HTERT RPE-1 (cell line): ENCODE data around the gene GRAMD1B.
"Not testable (repeated sequence)": the region's sequence is repeated elsewhere in the genome, so short reads cannot be mapped to it uniquely, and the experiment has no call there.

Experiments used
- in situ Hi-C: fragments of 300-500 bp; cut with MboI; formaldehyde crosslinking; loops from 4 replicates; pipeline ENCODE4 v1.14.3; 2020; ENCODE audit warnings: low sequenced_read_pairs

The GRAMD1B gene

GRCh38 chr11:123559523-123559955 lies 129.5 kb downstream of the GRAMD1B start:
- in situ Hi-C loops, result no loop called here

- in situ Hi-C loops, result no loop called here
Measured at GRCh38 chr11:123560006-123560405, 129.9 kb downstream of the GRAMD1B start.

DNA sequence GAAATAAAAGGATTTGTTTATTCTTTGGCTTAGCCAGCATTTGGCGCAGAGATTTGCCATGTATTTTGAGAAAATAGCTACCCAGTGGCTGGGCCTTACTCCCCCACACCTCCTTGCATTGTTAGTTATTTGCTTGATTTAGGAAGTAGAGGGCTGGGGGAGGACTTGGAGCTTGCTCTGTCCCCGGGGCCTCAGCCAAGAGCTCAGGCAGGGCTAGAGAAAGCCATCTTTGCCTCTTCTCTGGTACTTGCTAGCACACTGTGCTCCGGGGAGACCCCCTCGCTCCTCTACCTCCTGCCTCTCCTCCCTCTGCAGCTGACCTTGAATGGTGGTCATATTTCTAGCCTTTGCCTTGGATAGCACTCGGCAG lies 131.3 kb downstream of the GRAMD1B start:
- in situ Hi-C loops, result no loop called here

DNA sequence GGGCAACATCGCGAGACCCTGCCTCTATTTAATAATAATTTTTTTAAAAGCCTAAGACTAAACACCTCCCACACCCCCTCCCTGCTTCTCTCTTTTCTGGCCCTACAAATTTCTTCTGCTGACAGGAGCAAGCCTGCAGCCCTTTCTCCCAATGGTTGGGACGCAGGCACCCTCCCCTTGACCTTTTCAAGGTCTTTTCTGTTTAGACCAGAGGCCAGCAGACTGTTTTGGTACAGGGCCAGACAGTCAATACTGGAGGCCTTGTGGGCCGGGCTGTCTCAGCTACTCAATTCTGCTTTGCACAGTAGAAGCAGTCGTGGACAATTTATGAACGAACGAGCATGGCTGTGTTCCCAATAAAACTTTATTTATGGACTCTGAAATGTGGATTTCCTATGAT lies 132.1 kb downstream of the GRAMD1B start:
- in situ Hi-C loops, result no loop called here

DNA sequence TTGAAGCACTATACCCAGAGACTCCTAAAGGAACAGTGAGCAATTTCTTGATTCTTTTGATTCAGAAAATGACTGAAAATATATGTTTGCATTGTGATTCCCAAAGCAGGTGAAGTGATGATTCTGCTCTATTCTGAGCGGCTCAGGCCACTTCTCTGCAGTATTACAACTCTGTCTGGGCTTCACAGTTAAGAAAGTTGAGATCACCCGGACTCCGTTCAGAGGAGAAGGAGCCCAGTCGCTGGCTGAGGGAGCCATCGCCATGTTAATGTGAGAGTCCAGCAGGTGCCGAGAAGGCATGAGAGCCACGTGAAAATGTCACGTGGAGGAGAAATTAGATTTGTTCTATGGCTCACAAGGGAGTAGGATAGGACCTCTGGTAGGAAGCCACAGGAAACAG lies 132.8 kb downstream of the GRAMD1B start:
- in situ Hi-C loops, result no loop called here

DNA sequence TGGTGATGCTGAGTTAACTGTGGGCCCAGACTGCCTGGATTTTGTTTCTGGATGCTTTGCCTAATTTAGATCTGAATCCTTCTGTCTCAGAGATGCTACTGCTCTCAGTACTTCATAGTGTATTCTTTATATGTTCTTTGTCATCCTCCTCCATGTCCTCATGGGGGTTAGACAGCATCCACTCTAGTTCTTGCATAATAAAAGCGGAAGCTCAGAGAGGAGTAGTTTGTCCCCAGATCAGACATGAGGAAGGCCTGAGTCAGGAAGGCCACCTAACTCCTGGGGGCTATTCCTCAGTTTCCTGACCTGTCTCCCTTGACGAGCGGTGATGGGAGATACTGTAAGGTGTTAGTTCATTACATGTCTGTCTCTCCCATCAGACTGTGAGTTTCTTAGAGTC lies 134.2 kb downstream of the GRAMD1B start:
- in situ Hi-C loops, result no loop called here

DNA sequence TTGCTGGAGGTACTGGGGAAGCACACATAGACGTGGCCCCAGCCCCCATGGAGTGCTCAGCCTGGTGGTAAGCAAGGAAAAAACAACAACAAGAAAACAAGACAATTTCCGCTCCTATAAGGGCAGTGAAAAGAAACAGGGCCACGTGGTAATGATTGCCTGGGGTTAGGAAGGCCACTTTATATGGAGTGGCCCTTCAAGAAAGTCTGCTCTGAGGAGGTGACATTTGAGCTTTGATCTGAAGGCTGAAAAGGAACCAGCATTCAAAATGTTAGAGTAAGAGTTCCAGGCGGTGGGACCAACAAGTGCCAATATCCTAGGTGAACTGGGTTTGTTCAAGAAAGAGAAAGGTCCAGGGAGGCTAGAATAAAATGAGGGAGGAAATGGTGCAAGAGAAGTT lies 136.8 kb downstream of the GRAMD1B start:
- in situ Hi-C loops, result no loop called here

DNA sequence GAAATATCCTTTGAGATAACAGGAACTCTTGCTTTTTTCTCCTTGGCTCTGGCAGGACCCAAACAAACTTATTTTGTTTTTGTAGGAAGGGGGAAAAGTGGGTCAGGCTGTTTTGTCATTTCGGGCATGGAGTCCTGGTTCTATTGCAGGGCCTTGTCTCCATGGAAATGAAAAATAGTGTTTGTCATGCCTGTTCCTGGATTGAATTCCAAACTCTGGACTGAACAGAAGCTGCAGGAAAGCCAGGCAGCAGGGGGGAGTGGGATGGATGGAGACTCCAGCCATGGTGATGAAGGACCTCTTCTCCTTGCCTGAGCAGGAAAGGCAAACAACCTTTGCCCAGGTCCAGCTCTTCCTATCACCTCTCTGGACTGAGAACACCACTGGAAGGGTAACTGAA lies 137.4 kb downstream of the GRAMD1B start:
- in situ Hi-C loops, result no loop called here

DNA sequence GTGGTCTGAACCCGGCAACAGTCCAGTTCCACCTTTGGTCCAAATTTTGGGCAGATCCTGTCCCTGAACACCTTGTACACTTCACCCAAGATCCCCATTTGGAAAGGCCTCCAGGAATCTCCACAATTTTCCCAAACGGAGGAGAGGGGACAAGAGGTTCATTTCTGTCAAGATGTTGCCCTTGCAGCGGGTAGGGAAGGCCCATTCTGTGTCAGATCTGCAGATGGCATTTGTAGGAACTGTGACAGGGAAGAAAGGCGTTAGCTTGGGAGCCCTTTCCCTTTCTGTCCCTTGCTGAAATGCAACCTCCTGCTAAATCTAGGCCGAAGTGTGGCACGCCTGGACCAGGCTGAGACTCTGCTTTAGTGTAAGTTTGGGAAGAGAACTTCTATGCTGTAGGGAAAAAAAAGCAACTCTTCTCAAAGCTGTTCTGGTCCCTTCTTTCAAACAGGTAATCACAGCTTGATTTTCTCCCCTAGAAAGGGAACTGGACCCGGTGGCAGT lies 138.3 kb downstream of the GRAMD1B start:
- in situ Hi-C loops, result no loop called here

- in situ Hi-C loops, result no loop called here
Measured at GRCh38 chr11:123569393-123569792, 139.3 kb downstream of the GRAMD1B start.

DNA sequence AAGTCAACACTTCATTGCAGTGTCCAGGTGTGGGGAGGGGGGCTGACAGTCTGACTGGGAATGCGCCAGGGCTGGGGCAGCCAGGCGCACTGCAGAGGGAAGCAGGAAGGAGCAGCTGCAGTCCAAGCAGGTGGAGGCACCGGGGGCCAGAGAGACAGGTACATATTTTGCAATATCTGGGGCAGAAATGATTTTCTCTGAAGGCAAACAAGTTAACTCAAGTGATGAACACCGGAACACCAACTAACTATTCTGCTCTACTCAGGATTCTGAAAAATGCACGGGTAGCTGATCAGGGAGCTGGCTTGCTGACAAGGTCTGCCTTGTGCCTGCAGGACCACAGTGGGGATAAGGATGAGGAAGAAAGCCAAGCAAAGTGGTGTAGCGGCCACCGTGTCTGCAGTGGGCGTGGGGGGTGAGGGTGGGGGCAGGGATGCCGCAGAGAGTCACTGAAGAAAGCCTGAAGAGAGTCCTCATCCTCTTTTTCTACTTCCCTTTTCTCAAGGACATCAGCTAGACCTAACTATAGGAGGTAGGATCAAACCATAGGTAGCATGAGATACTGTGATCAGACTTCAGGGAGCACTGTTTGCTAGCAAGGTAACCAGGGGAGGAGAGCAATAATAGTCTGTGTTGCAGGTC lies 141.0 kb downstream of the GRAMD1B start:
- in situ Hi-C loops, result no loop called here

GRCh38 chr11:123572791-123573190 lies 142.7 kb downstream of the GRAMD1B start:
- in situ Hi-C loops, result not testable (repeated sequence)

DNA sequence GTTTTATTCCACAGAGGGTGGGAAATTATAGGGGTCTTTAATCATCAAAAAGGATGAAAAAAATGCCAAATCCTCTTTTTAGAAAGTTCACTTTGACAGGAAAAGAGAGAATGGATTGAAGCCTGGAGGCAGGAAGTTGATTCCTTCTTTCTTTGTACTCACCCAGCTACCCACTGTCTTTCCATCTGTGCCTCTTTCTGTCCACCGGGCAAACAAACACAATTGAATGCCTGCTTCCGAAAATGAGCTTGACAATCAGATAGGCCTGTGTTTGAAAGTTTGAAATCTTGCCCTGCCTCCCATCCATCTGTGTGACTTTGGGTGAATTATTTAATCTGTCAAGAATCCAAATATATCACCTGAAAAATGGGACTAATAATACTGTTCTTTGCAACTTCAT lies 143.2 kb downstream of the GRAMD1B start:
- in situ Hi-C loops, result no loop called here

DNA sequence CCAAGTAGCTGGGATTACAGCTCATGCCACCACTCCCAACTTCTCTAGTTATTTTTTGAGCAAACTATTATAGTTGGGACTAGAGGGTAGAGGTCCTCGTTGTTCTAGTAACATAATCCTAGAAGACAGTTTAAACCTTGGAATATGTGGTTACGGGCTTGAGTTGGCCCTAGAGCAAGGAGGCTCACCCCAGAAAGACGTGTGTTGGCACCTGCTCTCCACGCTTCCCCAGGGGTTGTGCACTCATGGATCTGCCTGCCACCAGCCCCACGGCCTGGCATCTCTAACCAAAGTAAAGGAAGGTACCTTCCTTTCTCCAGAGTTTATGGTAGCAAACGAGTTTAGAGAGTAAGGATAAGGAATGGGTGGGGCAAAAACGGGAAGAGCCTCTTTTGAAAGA lies 145.4 kb downstream of the GRAMD1B start:
- in situ Hi-C loops, result no loop called here

- in situ Hi-C loops, result no loop called here
Measured at GRCh38 chr11:123576082-123576481, 146.0 kb downstream of the GRAMD1B start.

DNA sequence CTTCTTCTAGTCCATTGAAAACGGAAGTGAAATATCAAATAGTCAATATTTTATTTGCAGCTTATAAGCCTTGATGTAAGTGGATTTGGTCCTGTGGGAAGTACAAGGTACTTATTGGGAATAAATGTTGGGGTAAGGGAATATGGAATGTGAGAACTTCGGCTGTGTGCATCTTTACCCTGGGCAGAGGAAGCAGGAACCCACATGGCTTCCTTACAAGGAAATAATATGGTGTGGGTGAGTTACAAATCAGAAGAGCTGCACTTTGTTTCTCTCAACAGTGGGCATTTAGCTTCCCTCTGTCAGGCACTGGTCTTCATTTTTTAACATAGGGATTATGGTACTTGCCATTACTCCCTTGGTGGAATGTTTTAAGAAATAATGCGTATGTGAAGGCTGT lies 146.4 kb downstream of the GRAMD1B start:
- in situ Hi-C loops, result no loop called here

DNA sequence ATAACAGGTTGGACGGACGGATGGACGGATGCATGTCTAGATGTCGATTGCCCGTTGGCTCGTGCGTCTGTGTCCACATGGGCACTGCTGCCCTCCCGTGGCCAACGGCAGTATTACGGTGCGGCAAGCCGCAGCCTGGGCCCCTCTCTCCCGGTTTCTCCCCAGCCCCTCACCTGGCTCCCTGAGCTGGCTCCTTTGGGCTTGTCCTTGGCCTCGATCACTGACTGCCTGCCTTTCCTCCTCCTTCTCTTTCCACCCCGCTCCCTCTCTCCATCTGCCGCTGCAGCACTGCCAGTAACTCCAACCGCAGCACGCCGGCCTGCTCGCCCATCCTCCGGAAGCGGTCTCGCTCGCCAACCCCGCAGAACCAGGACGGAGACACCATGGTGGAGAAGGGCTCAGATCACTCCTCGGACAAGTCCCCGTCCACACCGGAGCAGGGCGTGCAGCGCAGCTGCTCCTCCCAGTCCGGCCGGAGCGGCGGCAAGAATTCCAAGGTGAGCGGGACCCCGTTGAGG lies 147.1 kb downstream of the GRAMD1B start:
- in situ Hi-C loops, result no loop called here

DNA sequence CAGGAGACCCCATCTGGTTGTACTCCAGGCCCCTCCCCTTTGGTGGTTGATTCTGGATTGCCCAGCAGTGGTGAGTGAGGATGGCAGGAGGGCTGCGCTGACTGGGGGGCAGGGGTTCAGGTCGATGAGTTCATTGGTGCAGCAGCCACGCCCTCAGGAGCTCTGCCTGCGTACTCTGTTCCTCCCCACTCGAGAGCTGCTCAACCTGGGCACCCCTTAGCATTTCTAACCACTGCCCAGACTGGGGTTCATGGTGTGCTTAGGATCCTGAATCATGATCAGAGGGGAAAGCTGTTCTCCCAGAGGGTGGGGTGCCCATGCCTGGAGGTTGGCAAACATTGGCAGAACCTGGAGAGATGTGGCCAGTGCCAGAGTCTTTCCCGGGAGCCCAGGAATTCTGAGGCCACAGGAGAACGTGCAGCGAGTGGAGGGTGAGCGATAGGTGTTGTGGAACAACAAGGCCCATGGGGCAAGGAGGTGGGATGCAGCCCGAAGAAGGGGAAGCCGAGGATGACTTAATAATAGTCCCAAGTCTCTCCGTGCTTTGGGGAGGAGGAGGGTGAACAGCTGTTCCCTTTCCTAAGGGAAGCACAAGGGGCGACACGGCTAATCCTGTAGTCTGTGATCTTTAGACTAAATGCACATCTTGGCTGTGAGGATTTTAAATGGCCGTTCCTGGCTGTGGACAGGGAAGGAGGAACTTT lies 148.9 kb downstream of the GRAMD1B start:
- in situ Hi-C loops, result no loop called here

DNA sequence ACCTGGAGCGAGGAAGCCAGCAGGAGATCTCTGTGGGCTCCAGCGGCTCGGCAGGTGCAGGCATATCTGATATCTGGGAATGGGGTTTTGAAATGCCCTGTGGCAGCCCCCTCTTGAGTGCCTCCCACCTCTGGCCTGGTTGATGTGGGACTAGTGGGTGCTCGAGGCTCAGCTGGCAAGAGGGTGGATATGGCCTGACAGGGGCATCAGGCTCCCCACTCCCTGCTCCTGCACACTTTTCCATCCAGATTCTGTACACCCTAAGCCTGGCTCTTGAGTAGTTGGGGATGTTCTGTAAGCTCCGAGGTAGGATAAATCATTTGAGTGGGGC lies 149.4 kb downstream of the GRAMD1B start:
- in situ Hi-C loops, result no loop called here

DNA sequence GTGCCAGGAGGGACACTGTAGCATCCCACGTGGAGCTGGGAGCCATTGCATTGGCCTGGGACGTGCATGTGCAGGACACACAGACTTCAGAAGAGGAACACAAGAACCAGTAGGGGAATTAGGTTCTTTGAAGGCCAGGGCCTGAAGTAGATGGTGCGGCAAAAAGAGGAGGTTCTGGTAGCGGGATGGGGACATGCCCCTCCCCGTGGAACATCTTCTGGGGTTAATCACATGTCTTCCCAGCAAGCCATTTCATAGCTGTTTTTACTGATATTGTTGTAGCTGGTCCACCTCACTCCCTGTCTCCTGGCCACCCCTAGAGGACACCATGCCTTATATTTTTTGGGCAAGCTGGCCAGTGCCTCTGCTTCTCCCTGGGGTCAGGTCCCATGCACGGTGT lies 150.1 kb downstream of the GRAMD1B start:
- in situ Hi-C loops, result no loop called here

GRCh38 chr11:123580557-123581275 lies 150.6 kb downstream of the GRAMD1B start:
- in situ Hi-C loops, result no loop called here
